Mesangial cell (primary cell): ENCODE measurements around the gene DGLUCY. TPM values are rescaled to one million over a fixed set of nuclear protein-coding genes. Genes with fewer than 3 reads are reported as not detected.

Source experiments
- total RNA-seq: library from RNA; depleted of rRNA; stranded (reverse); fragments of >200 nt; gene quantifications from 2 replicates; pipeline ENCODE4 v1.2.3, GENCODE V29; 2015

Gene DGLUCY, protein sequence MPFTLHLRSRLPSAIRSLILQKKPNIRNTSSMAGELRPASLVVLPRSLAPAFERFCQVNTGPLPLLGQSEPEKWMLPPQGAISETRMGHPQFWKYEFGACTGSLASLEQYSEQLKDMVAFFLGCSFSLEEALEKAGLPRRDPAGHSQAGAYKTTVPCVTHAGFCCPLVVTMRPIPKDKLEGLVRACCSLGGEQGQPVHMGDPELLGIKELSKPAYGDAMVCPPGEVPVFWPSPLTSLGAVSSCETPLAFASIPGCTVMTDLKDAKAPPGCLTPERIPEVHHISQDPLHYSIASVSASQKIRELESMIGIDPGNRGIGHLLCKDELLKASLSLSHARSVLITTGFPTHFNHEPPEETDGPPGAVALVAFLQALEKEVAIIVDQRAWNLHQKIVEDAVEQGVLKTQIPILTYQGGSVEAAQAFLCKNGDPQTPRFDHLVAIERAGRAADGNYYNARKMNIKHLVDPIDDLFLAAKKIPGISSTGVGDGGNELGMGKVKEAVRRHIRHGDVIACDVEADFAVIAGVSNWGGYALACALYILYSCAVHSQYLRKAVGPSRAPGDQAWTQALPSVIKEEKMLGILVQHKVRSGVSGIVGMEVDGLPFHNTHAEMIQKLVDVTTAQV
- 24.1 and 59.7 TPM in 2 replicates for total RNA-seq

DNA sequence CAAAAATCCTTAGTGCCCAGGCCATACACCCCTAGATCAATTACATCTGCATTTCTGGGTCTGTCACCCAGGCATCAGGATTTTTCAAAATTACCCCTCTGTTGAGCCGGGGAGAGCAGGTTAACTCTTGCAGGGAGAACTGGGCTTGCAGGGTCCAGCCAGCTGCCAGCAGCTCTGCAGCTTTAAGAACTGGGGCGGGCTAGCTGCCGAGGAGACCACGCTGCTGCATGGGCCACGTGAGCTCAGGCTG is at the start of gene DGLUCY:
Gene DGLUCY, plus strand, starts transcription at position 245 of the 250 bp plus-strand sequence. CDS start 46,222 bp downstream, outside the sequence.

GRCh38 chr14:91244501-91244901 is 130.6 kb downstream of the DGLUCY start, which contains the start of gene GPR68:
Gene GPR68 (minus strand): TSS chr14:91244704. CDS start chr14:91235050, 9,654 bp downstream.

Other genes with a start within 250 kb of the DGLUCY start
- 1.6 and 3.3 TPM in 2 replicates for gene RPS6KA5, start 53.4 kb upstream of the DGLUCY start, total RNA-seq
- gene GPR68, start 130.6 kb downstream of the DGLUCY start, total RNA-seq, result 0.89 and 0.98 TPM in 2 replicates